HepG2 (cell line): ENCODE results near the gene METTL26. TPM values are rescaled to one million over a fixed set of nuclear protein-coding genes. Genes with fewer than 3 reads are reported as not detected.

Source experiments
- CC2D1A ChIP-seq: sonication (generic); formaldehyde crosslinking; IDR thresholded peaks from 2 replicates; pipeline ENCODE4 v1.8.1; 2023; ENCODE audit warnings: mild to moderate bottlenecking, missing genetic modification reagents
- HDAC6 ChIP-seq: fragments of 200-600 bp; sonication (generic); IDR thresholded peaks from 2 replicates; pipeline ENCODE4 v1.7.0; 2017; ENCODE audit warnings: mild to moderate bottlenecking, antibody characterized with exemption, low read length, low read depth
- HNF4A ChIP-seq: sonication (generic); formaldehyde crosslinking; IDR thresholded peaks from 2 replicates; pipeline ENCODE4 v1.4.0; 2020; ENCODE audit warnings: missing genetic modification reagents
- ZNF180 ChIP-seq: sonication (generic); formaldehyde crosslinking; IDR thresholded peaks from 2 replicates; pipeline ENCODE4 v1.4.0; 2020; ENCODE audit warnings: low read depth, missing genetic modification reagents, borderline replicate concordance
- ZNF235 ChIP-seq: sonication (generic); formaldehyde crosslinking; IDR thresholded peaks from 2 replicates; pipeline ENCODE4 v1.8.1; 2023; ENCODE audit warnings: mild to moderate bottlenecking, missing genetic modification reagents, borderline replicate concordance
- ZNF660 ChIP-seq: sonication (generic); formaldehyde crosslinking; IDR thresholded peaks from 2 replicates; pipeline ENCODE4 v1.5.1; 2020; ENCODE audit warnings: mild to moderate bottlenecking, low read depth, missing genetic modification reagents, borderline replicate concordance
- ZNF761 ChIP-seq: sonication (generic); formaldehyde crosslinking; conservative IDR thresholded peaks from 2 replicates; pipeline ENCODE4 v1.4.0; 2020; ENCODE audit warnings: mild to moderate bottlenecking, missing genetic modification reagents
- ZNF883 ChIP-seq: sonication (generic); formaldehyde crosslinking; IDR thresholded peaks from 2 replicates; pipeline ENCODE4 v1.5.1; 2020; ENCODE audit warnings: mild to moderate bottlenecking, missing genetic modification reagents; ENCODE audit errors: not compliant biosample characterization
- polyA plus RNA-seq, 8 experiments: library from polyadenylated mRNA; depleted of rRNA in 3 of 8; stranded (reverse) in 7 of 8; unstranded in 1 of 8; fragments of >200 nt; fragmentation: Illumina TruSeq in 4 of 8; extraction: Trizol in 4 of 8; gene quantifications; 2 replicates each; pipeline versions ENCODE4 v1.2.1 to v1.2.3, GENCODE V29; 2011 to 2016; ENCODE audit warnings: low read depth in 4 of 8, missing spikeins in 1 of 8, mixed read lengths in 1 of 8; ENCODE audit not compliant: insufficient read depth in 1 of 8
- total RNA-seq, 5 experiments: library from RNA; depleted of rRNA; stranded (reverse); fragments of >200 nt; fragmentation: Illumina TruSeq; extraction: Trizol; gene quantifications; 2 replicates each; pipeline ENCODE4 v1.2.3, GENCODE V29; 2016; ENCODE audit warnings: low read depth in 1 of 5
- TF ChIP-seq, protein P1 (sequence below): IDR thresholded peaks from 2 replicates; pipeline ENCODE4 v1.6.1; 2012; ENCODE audit warnings: low read length, improper control_type of control experiment
- TF ChIP-seq, protein P2 (sequence below): sonication (generic); formaldehyde crosslinking; IDR thresholded peaks from 2 replicates; pipeline ENCODE4 v1.5.0; 2020; ENCODE audit warnings: mild to moderate bottlenecking, missing genetic modification reagents, borderline replicate concordance
- TF ChIP-seq, protein P3 (sequence below): sonication (generic); formaldehyde crosslinking; IDR thresholded peaks from 2 replicates; pipeline ENCODE4 v1.4.0; 2020; ENCODE audit warnings: missing genetic modification reagents
- TF ChIP-seq, protein P4 (sequence below): sonication (generic); formaldehyde crosslinking; conservative IDR thresholded peaks from 2 replicates; pipeline ENCODE4 v1.4.0; 2020; ENCODE audit warnings: missing genetic modification reagents
- TF ChIP-seq, protein P5 (sequence below): sonication (generic); formaldehyde crosslinking; IDR thresholded peaks from 2 replicates; pipeline ENCODE4 v1.8.0; 2022; ENCODE audit warnings: mild to moderate bottlenecking, missing genetic modification reagents, borderline replicate concordance

METTL26 gene
- total and polyA plus RNA-seq, 2 of the 13 experiments (the other 11 are each of a cell fraction or from before 2014, with no cell fraction given) = 65.5 to 70.1 TPM

DNA sequence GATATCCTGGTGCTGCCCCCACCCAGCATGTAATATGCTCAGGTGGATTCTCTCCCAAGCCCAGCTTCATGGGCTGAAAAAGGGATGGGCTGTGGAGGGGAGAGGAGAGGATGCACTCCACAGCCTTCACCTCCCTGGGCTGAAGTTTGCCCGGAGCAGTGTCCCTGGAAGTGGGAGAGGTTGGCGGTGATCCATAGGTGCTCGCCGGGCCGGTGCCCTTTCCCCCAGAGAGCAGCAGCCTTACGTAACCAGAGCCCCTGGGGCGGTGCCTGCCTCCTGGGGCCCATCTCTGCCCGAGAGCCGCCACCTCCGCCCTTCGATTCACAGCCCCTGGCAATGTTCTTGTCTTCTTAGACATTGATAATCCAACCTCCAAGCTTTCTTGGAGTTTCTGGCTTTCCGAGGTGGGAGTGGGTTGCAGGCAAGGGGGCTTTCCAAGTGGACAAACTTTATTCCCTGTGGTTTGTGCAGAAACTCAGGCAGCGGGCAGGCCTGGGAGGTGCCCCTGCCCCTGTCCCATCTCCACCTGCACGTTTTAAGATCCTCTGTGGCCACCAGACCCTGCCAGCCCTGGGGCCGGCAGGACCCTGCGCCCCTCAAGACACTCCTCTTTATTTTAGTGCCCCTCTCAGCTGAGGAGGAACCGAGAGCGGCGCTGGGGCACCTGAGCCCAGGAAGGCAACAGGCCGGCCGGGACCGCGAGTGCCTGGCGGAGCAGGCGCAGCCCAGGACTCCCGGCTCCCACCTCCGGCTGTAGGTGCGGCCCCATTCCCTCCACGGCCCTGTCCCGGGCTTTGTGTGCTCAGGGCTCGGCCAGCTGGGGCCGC lies 10.0 kb upstream of the METTL26 start (continued):
- TF ChIP-seq, protein P1, sequence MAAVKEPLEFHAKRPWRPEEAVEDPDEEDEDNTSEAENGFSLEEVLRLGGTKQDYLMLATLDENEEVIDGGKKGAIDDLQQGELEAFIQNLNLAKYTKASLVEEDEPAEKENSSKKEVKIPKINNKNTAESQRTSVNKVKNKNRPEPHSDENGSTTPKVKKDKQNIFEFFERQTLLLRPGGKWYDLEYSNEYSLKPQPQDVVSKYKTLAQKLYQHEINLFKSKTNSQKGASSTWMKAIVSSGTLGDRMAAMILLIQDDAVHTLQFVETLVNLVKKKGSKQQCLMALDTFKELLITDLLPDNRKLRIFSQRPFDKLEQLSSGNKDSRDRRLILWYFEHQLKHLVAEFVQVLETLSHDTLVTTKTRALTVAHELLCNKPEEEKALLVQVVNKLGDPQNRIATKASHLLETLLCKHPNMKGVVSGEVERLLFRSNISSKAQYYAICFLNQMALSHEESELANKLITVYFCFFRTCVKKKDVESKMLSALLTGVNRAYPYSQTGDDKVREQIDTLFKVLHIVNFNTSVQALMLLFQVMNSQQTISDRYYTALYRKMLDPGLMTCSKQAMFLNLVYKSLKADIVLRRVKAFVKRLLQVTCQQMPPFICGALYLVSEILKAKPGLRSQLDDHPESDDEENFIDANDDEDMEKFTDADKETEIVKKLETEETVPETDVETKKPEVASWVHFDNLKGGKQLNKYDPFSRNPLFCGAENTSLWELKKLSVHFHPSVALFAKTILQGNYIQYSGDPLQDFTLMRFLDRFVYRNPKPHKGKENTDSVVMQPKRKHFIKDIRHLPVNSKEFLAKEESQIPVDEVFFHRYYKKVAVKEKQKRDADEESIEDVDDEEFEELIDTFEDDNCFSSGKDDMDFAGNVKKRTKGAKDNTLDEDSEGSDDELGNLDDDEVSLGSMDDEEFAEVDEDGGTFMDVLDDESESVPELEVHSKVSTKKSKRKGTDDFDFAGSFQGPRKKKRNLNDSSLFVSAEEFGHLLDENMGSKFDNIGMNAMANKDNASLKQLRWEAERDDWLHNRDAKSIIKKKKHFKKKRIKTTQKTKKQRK = no peak
- TF ChIP-seq, protein P2, sequence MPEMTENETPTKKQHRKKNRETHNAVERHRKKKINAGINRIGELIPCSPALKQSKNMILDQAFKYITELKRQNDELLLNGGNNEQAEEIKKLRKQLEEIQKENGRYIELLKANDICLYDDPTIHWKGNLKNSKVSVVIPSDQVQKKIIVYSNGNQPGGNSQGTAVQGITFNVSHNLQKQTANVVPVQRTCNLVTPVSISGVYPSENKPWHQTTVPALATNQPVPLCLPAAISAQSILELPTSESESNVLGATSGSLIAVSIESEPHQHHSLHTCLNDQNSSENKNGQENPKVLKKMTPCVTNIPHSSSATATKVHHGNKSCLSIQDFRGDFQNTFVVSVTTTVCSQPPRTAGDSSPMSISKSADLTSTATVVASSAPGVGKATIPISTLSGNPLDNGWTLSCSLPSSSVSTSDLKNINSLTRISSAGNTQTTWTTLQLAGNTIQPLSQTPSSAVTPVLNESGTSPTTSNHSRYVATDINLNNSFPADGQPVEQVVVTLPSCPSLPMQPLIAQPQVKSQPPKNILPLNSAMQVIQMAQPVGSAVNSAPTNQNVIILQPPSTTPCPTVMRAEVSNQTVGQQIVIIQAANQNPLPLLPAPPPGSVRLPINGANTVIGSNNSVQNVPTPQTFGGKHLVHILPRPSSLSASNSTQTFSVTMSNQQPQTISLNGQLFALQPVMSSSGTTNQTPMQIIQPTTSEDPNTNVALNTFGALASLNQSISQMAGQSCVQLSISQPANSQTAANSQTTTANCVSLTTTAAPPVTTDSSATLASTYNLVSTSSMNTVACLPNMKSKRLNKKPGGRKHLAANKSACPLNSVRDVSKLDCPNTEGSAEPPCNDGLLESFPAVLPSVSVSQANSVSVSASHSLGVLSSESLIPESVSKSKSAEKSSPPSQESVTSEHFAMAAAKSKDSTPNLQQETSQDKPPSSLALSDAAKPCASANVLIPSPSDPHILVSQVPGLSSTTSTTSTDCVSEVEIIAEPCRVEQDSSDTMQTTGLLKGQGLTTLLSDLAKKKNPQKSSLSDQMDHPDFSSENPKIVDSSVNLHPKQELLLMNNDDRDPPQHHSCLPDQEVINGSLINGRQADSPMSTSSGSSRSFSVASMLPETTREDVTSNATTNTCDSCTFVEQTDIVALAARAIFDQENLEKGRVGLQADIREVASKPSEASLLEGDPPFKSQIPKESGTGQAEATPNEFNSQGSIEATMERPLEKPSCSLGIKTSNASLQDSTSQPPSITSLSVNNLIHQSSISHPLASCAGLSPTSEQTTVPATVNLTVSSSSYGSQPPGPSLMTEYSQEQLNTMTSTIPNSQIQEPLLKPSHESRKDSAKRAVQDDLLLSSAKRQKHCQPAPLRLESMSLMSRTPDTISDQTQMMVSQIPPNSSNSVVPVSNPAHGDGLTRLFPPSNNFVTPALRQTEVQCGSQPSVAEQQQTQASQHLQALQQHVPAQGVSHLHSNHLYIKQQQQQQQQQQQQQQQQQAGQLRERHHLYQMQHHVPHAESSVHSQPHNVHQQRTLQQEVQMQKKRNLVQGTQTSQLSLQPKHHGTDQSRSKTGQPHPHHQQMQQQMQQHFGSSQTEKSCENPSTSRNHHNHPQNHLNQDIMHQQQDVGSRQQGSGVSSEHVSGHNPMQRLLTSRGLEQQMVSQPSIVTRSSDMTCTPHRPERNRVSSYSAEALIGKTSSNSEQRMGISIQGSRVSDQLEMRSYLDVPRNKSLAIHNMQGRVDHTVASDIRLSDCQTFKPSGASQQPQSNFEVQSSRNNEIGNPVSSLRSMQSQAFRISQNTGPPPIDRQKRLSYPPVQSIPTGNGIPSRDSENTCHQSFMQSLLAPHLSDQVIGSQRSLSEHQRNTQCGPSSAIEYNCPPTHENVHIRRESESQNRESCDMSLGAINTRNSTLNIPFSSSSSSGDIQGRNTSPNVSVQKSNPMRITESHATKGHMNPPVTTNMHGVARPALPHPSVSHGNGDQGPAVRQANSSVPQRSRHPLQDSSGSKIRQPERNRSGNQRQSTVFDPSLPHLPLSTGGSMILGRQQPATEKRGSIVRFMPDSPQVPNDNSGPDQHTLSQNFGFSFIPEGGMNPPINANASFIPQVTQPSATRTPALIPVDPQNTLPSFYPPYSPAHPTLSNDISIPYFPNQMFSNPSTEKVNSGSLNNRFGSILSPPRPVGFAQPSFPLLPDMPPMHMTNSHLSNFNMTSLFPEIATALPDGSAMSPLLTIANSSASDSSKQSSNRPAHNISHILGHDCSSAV (CRISPR knock-in tag) = no peak
- TF ChIP-seq, protein P3, sequence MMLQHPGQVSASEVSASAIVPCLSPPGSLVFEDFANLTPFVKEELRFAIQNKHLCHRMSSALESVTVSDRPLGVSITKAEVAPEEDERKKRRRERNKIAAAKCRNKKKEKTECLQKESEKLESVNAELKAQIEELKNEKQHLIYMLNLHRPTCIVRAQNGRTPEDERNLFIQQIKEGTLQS = no peak
- TF ChIP-seq ZNF761 (CRISPR knock-in tag) (no peak), ZNF180 (CRISPR knock-in tag) (no peak), CC2D1A (no peak), ZNF235 (CRISPR knock-in tag) (0 out of 2 replicates have a peak, but pooled peaks have one; percentile 30), HNF4A (no peak), ZNF883 (no peak), HDAC6 (no peak), ZNF660 (no peak)
- TF ChIP-seq, protein P4, sequence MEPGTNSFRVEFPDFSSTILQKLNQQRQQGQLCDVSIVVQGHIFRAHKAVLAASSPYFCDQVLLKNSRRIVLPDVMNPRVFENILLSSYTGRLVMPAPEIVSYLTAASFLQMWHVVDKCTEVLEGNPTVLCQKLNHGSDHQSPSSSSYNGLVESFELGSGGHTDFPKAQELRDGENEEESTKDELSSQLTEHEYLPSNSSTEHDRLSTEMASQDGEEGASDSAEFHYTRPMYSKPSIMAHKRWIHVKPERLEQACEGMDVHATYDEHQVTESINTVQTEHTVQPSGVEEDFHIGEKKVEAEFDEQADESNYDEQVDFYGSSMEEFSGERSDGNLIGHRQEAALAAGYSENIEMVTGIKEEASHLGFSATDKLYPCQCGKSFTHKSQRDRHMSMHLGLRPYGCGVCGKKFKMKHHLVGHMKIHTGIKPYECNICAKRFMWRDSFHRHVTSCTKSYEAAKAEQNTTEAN = no peak
- TF ChIP-seq, protein P5, sequence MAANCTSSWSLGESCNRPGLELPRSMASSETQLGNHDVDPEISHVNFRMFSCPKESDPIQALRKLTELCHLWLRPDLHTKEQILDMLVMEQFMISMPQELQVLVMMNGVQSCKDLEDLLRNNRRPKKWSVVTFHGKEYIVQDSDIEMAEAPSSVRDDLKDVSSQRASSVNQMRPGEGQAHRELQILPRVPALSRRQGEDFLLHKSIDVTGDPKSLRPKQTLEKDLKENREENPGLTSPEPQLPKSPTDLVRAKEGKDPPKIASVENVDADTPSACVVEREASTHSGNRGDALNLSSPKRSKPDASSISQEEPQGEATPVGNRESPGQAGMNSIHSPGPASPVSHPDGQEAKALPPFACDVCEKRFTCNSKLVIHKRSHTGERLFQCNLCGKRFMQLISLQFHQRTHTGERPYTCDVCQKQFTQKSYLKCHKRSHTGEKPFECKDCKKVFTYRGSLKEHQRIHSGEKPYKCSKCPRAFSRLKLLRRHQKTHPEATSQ (CRISPR knock-in tag) = no peak
